Spleen (tissue), 7 donors: ENCODE data around the gene RASSF6.
"Not testable (repeated sequence)": the region's sequence is repeated elsewhere in the genome, so short reads cannot be mapped to it uniquely, and the experiment has no call there.

ENCODE experiments used
- POLR2AphosphoS5 ChIP-seq, 3 donors: sonication (generic); formaldehyde crosslinking; IDR thresholded peaks; one replicate each; pipeline ENCODE4 v1.5.1; 2017; ENCODE audit warnings: antibody characterized with exemption in 3 of 3
- TF ChIP-seq, protein P1 (sequence below), 11 experiments: fragments of 200-600 bp in 7 of 11; fragments of 450-650 bp in 4 of 11; sonication (generic) in 4 of 11; IDR thresholded peaks in 8 of 11; conservative IDR thresholded peaks in 3 of 11; 1 replicate in 7 of 11; 2 replicates in 4 of 11; pipeline versions ENCODE4 v1.4.0 to v1.8.0; 2016 to 2021; ENCODE audit warnings: antibody characterized with exemption in 11 of 11, inconsistent platforms in 4 of 11, mild to moderate bottlenecking in 1 of 11
- donor health status: DM: no; HTN: no; CAD: no; lungs with moderate emphysema.
- donor health status: DM: no; HTN: no; CAD: no.
- donor health status: DM: no; HTN: no; CAD: no.

DNA sequence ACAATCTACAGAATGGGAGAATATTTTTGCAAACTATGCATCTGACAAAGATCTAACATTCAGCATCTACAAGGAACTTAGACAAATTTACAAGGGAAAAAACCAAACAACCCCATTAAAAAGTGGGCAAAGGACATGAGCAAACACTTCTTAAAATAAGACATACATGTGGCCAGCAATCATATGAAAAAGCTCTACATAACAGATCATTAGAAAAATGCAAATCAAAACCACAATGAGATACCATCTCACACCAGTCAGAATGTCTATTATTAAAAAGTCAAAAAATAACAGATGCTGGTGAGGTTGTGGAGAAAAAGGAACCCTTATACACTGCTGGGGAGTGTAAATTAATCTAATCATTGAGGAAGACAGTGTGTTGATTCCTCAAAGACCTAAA is 23.1 kb downstream of the RASSF6 start:
- TF ChIP-seq POLR2AphosphoS5 (IDR thresholded peaks at IDR 0.05), result not testable (repeated sequence)
- TF ChIP-seq, protein P1, sequence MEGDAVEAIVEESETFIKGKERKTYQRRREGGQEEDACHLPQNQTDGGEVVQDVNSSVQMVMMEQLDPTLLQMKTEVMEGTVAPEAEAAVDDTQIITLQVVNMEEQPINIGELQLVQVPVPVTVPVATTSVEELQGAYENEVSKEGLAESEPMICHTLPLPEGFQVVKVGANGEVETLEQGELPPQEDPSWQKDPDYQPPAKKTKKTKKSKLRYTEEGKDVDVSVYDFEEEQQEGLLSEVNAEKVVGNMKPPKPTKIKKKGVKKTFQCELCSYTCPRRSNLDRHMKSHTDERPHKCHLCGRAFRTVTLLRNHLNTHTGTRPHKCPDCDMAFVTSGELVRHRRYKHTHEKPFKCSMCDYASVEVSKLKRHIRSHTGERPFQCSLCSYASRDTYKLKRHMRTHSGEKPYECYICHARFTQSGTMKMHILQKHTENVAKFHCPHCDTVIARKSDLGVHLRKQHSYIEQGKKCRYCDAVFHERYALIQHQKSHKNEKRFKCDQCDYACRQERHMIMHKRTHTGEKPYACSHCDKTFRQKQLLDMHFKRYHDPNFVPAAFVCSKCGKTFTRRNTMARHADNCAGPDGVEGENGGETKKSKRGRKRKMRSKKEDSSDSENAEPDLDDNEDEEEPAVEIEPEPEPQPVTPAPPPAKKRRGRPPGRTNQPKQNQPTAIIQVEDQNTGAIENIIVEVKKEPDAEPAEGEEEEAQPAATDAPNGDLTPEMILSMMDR (IDR thresholded peaks at IDR 0.05 in 8 of 11, conservative IDR thresholded peaks at IDR 0.05 in 3 of 11), result not testable (repeated sequence)
